HuH-7.5 (cell line): ENCODE data around the gene FCHSD2.

Experiments used
- DNase-seq: peaks from one replicate; pipeline ENCODE4 v3.0.0; 2011; ENCODE audit warnings: low spot score

Gene FCHSD2

GRCh38 chr11:73172992-73173656 is 31.0 kb upstream of the FCHSD2 start:
- DNase-seq = no peak

- DNase-seq = no peak
Observed at GRCh38 chr11:73171436-73172161, 29.5 kb upstream of the FCHSD2 start.

- no peak for DNase-seq
Observed at GRCh38 chr11:73170140-73170539, 28.0 kb upstream of the FCHSD2 start.

GRCh38 chr11:73168925-73169579 is 26.9 kb upstream of the FCHSD2 start:
- no peak for DNase-seq

GRCh38 chr11:73167363-73167954 is 25.3 kb upstream of the FCHSD2 start:
- no peak for DNase-seq

GRCh38 chr11:73164803-73165540 is 22.9 kb upstream of the FCHSD2 start:
- no peak for DNase-seq

- DNase-seq = no peak
Observed at GRCh38 chr11:73163638-73164174, 21.6 kb upstream of the FCHSD2 start.

- no peak for DNase-seq
Observed at GRCh38 chr11:73162196-73162740, 20.1 kb upstream of the FCHSD2 start.

- DNase-seq = no peak
Observed at GRCh38 chr11:73160005-73160760, 18.1 kb upstream of the FCHSD2 start.

- DNase-seq = no peak
Observed at GRCh38 chr11:73159297-73159696, 17.2 kb upstream of the FCHSD2 start.

- DNase-seq = no peak
Observed at GRCh38 chr11:73158356-73159051, 16.4 kb upstream of the FCHSD2 start.

- DNase-seq = no peak
Observed at GRCh38 chr11:73157101-73158010, 15.2 kb upstream of the FCHSD2 start.

GRCh38 chr11:73156686-73157085 is 14.6 kb upstream of the FCHSD2 start:
- DNase-seq = no peak

- DNase-seq = no peak
Observed at GRCh38 chr11:73156114-73156513, 14.0 kb upstream of the FCHSD2 start.

- no peak for DNase-seq
Observed at GRCh38 chr11:73155102-73155501, 13.0 kb upstream of the FCHSD2 start.

- DNase-seq = no peak
Observed at GRCh38 chr11:73154178-73154577, 12.1 kb upstream of the FCHSD2 start.

- DNase-seq = no peak
Observed at GRCh38 chr11:73152861-73153483, 10.9 kb upstream of the FCHSD2 start.

GRCh38 chr11:73152086-73152853 is 10.2 kb upstream of the FCHSD2 start:
- DNase-seq = no peak
